Gastroesophageal sphincter (tissue), 4 donors: Measurements from ENCODE around the gene TMEM114. TPM values are rescaled to one million over a fixed set of nuclear protein-coding genes. Genes with fewer than 3 reads are reported as not detected.

Experiments used
- ATAC-seq: fragments of 150-250 bp; one replicate; pipeline ENCODE4 v1.9.1; 2016; ENCODE audit warnings: mild to moderate bottlenecking, moderate library complexity
- H3K27ac ChIP-seq, 4 donors: fragments of 200-600 bp; sonication (generic) in 3 of 4; 1 replicate in 3 of 4; 2 replicates in 1 of 4; pipeline ENCODE4 v1.5.1; 2016 to 2019
- H3K27me3 ChIP-seq: fragments of 200-600 bp; sonication (generic); one replicate; pipeline ENCODE4 v1.5.1; 2019
- H3K36me3 ChIP-seq, 2 donors: fragments of 200-600 bp; sonication (generic); one replicate each; pipeline ENCODE4 v1.5.1; 2019; ENCODE audit warnings: control low read depth in 1 of 2
- H3K4me1 ChIP-seq, 3 donors: fragments of 200-600 bp; sonication (generic); 1 replicate in 2 of 3; 2 replicates in 1 of 3; pipeline ENCODE4 v1.5.1; 2016 to 2019; ENCODE audit warnings: control low read depth in 2 of 3
- H3K4me3 ChIP-seq, 2 donors: fragments of 200-600 bp; sonication (generic); one replicate each; pipeline ENCODE4 v1.5.1; 2019; ENCODE audit warnings: mild to moderate bottlenecking in 1 of 2, moderate library complexity in 1 of 2
- H3K9me3 ChIP-seq, 3 donors: fragments of 200-600 bp; sonication (generic); one replicate each; pipeline ENCODE4 v1.5.1; 2017 to 2019; ENCODE audit warnings: control low read depth in 2 of 3
- CTCF ChIP-seq, 4 experiments: fragments of 200-600 bp in 2 of 4; fragments of 450-650 bp in 2 of 4; sonication (generic) in 1 of 4; IDR thresholded peaks; one replicate each; pipeline ENCODE4 v1.5.1; 2017 to 2019; ENCODE audit warnings: antibody characterized with exemption in 4 of 4, mild to moderate bottlenecking in 2 of 4, moderate library complexity in 2 of 4
- EP300 ChIP-seq: sonication (generic); formaldehyde crosslinking; IDR thresholded peaks from one replicate; pipeline ENCODE4 v1.6.1; 2017; ENCODE audit warnings: antibody characterized with exemption, mild to moderate bottlenecking
- POLR2A ChIP-seq, 2 donors: fragments of 450-650 bp; IDR thresholded peaks; one replicate each; pipeline ENCODE4 v1.6.1; 2017; ENCODE audit warnings: antibody characterized with exemption in 2 of 2, mild to moderate bottlenecking in 2 of 2, moderate library complexity in 1 of 2
- POLR2AphosphoS5 ChIP-seq: sonication (generic); formaldehyde crosslinking; IDR thresholded peaks from one replicate; pipeline ENCODE4 v1.6.1; 2017; ENCODE audit warnings: antibody characterized with exemption
- WGBS, 2 donors: methylation state at CpG; one replicate each; pipeline ENCODE4 v1.1.5; 2018; ENCODE audit warnings: low coverage in 1 of 2; 5-methylcytosine and 5-hydroxymethylcytosine counted together
- total RNA-seq, 4 donors: library from RNA; depleted of rRNA; stranded (reverse); fragments of >200 nt; gene quantifications; one replicate each; pipeline ENCODE4 v1.1.0, GENCODE V29; 2016

TMEM114 gene
- not detected for total RNA-seq

- 3 to 7% methylated on average over 10 to 27 of the region's 41 CpGs for WGBS, 2 donors
- Histone ChIP-seq H3K4me3 (peak within 1 kb of the TSS in 1 of 2 donors; percentile 16), H3K9me3 (no peaks in the 10 kb centered on the region), H3K27me3 (peaks cover 82% of the 10 kb centered on the region), H3K4me1 (peaks cover 0 to 20% (median 7%) of the 10 kb centered on the region in 3 donors), H3K36me3 (no peaks in the 10 kb centered on the region), H3K27ac (no peak within 1 kb of the TSS)
- TF ChIP-seq POLR2AphosphoS5 (no peak), EP300 (no peak), CTCF (IDR thresholded peaks at IDR 0.05) (no peak), POLR2A (IDR thresholded peaks at IDR 0.05) (no peak)
- no peak for ATAC-seq
Observed at GRCh38 chr16:8589900-8590688, at the start of gene TMEM114. Gene TMEM114, minus strand, starts transcription at chr16:8590511. Its CDS starts 673 bp downstream, at chr16:8589838.

- H3K9me3 ChIP-seq, result no peaks in the 10 kb centered on the region
- 82 to 93% methylated on average over 6 to 10 of the region's 13 CpGs for WGBS, 2 donors
- H3K4me3 ChIP-seq, result no peak overlapping the region
- no peak overlapping the region for H3K27ac ChIP-seq
- no peaks in the 10 kb centered on the region for H3K27me3 ChIP-seq
- H3K4me1 ChIP-seq, result no peaks in the 10 kb centered on the region
- peaks cover 0 to 95% of the 10 kb centered on the region in 2 donors for H3K36me3 ChIP-seq
- TF ChIP-seq POLR2A (IDR thresholded peaks at IDR 0.05) (no peak), CTCF (IDR thresholded peaks at IDR 0.05) (no peak), EP300 (no peak), POLR2AphosphoS5 (no peak)
- no peak for ATAC-seq
Observed at GRCh38 chr16:8639694-8640093, 49.4 kb upstream of the TMEM114 start.

- no peaks in the 10 kb centered on the region for H3K4me1 ChIP-seq
- no peaks in the 10 kb centered on the region for H3K9me3 ChIP-seq
- peaks cover 0 to 96% of the 10 kb centered on the region in 2 donors for H3K36me3 ChIP-seq
- 59 to 63% methylated on average over 1 to 4 of the region's 18 CpGs for WGBS, 2 donors
- ATAC-seq, result no peak
- no peaks in the 10 kb centered on the region for H3K27me3 ChIP-seq
- no peak overlapping the region for H3K4me3 ChIP-seq
- TF ChIP-seq CTCF (IDR thresholded peaks at IDR 0.05) (peak in 1 of 4 experiments; percentile 17), EP300 (no peak)
- no peak overlapping the region for H3K27ac ChIP-seq
Observed at GRCh38 chr16:8634991-8635736, 44.9 kb upstream of the TMEM114 start.

GRCh38 chr16:8632675-8633182, 42.4 kb upstream of the TMEM114 start:
- 81% methylated on average over 4 of the region's 5 CpGs; no CpG with 5 or more reads in 1 of the 2 donors for WGBS, 2 donors
- Histone ChIP-seq H3K36me3 (peaks cover 0 to 96% of the 10 kb centered on the region in 2 donors), H3K9me3 (no peaks in the 10 kb centered on the region), H3K27me3 (no peaks in the 10 kb centered on the region), H3K4me3 (no peak overlapping the region), H3K27ac (peak overlapping the region in 2 of 4 donors; percentile 27 to 30), H3K4me1 (no peaks in the 10 kb centered on the region)
- TF ChIP-seq POLR2A (IDR thresholded peaks at IDR 0.05), result peak in 1 of 2 donors; percentile 5
- TF ChIP-seq CTCF (IDR thresholded peaks at IDR 0.05), result no peak
- ATAC-seq, result peak; percentile 83
